HG02623 (cell line): ENCODE data around the gene DHX38.

ENCODE experiments used
- ATAC-seq: cut with Tn5 transposase; IDR thresholded peaks from one replicate; pipeline ENCODE4 v1.9.1; 2021; ENCODE audit warnings: moderate library complexity; ENCODE audit not compliant: unreplicated experiment

DHX38 gene

GRCh38 chr16:72162105-72162692 lies 68.6 kb downstream of the DHX38 start:
- no peak for ATAC-seq
